HFFc6 (cell line): Measurements from ENCODE around the gene DZIP1L. TPM values are rescaled to one million over a fixed set of nuclear protein-coding genes. Genes with fewer than 3 reads are reported as not detected.

Experiments
- DNase-seq: peaks from one replicate; pipeline ENCODE4 v3.0.0-alpha.2; 2018
- H3K27ac Mint-ChIP-seq: 2 replicates; pipeline ENCODE4 v1.8.0; 2020; ENCODE audit warnings: mild to moderate bottlenecking, mixed read lengths
- H3K27me3 Mint-ChIP-seq: 2 replicates; pipeline ENCODE4 v1.8.0; 2021; ENCODE audit warnings: mild to moderate bottlenecking, moderate library complexity, mixed read lengths; ENCODE audit not compliant: insufficient read depth
- H3K36me3 Mint-ChIP-seq: 2 replicates; pipeline ENCODE4 v1.8.0; 2021; ENCODE audit warnings: low read depth, mixed read lengths
- H3K4me1 Mint-ChIP-seq: 2 replicates; pipeline ENCODE4 v1.8.0; 2020; ENCODE audit warnings: low read depth, mixed read lengths
- H3K4me3 Mint-ChIP-seq: 2 replicates; pipeline ENCODE4 v1.8.0; 2020; ENCODE audit warnings: mild to moderate bottlenecking, moderate library complexity, mixed read lengths
- H3K9me3 Mint-ChIP-seq: 2 replicates; pipeline ENCODE4 v1.8.0; 2020; ENCODE audit warnings: mild to moderate bottlenecking, mixed read lengths
- total RNA-seq, 6 experiments: library from RNA; stranded (reverse); fragmentation: NEBNext Ultra II Directional; extraction: Animal tissue kit (Norgen Biotek cat#: 25700); gene quantifications; 2 replicates in 1 of 6; 3 replicates in 5 of 6; pipeline ENCODE4 v1.2.3, GENCODE V29; 2021
- TF ChIP-seq, protein P1 (sequence below): fragments of 200-600 bp; sonication (generic); IDR thresholded peaks from 2 replicates; pipeline ENCODE4 v1.5.0; 2021; ENCODE audit warnings: antibody characterized with exemption, mild to moderate bottlenecking

DZIP1L gene
- total RNA-seq, 6 experiments from 2014 or later, result 6.1 to 10.8 (median 8.8) TPM

DNA sequence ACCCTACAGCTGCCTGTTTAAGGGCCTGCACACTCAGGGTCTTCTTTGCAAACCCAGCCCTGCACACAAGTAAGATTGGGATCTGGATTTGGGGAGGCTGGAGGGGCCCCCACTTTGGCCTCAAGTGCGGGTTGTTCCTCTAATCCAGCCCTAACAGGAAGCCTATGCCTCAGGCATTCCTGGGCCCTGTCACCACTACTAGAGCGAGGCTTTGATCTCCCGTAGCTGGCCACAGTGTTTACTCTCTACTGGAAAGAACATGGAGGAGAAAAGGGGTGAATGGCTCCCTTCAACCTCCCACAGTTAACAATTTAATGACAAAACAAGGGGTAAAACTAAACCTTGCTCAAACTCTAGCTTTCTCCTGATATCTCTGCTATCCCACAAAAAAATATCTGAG is 48.4 kb downstream of the DZIP1L start:
- H3K27ac Mint-ChIP-seq, result no peak overlapping the region
- no peaks in the 10 kb centered on the region; the same call in 1 of the 2 replicates for H3K27me3 Mint-ChIP-seq
- peaks cover 28% of the 10 kb centered on the region; the same call in 1 of the 2 replicates for H3K36me3 Mint-ChIP-seq
- TF ChIP-seq, protein P1, sequence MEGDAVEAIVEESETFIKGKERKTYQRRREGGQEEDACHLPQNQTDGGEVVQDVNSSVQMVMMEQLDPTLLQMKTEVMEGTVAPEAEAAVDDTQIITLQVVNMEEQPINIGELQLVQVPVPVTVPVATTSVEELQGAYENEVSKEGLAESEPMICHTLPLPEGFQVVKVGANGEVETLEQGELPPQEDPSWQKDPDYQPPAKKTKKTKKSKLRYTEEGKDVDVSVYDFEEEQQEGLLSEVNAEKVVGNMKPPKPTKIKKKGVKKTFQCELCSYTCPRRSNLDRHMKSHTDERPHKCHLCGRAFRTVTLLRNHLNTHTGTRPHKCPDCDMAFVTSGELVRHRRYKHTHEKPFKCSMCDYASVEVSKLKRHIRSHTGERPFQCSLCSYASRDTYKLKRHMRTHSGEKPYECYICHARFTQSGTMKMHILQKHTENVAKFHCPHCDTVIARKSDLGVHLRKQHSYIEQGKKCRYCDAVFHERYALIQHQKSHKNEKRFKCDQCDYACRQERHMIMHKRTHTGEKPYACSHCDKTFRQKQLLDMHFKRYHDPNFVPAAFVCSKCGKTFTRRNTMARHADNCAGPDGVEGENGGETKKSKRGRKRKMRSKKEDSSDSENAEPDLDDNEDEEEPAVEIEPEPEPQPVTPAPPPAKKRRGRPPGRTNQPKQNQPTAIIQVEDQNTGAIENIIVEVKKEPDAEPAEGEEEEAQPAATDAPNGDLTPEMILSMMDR, result no peak
- peaks cover 25% of the 10 kb centered on the region for H3K4me1 Mint-ChIP-seq
- H3K4me3 Mint-ChIP-seq, result no peak overlapping the region
- DNase-seq, result no peak
- H3K9me3 Mint-ChIP-seq, result no peaks in the 10 kb centered on the region

DNA sequence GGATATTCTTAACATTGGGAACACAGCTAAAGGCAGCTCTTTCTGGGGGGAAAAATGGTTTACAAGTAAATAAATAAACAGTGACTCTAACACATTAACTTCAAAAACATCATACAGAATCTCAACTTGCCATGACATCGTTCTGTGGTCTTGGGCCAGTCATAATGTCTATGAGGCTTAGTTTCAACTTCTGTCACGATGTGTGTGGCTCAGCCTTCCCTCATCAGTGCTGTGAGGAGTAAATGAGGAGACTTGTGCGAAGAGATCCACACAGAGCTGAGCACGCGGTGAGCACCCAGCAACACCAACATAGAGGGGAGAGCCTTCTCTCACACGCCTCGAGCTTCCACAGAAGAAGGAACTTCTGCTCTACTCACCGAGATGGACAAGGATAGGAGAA is 49.0 kb downstream of the DZIP1L start:
- TF ChIP-seq, protein P1, result no peak
- no peak overlapping the region for H3K27ac Mint-ChIP-seq
- peaks cover 31% of the 10 kb centered on the region for H3K4me1 Mint-ChIP-seq
- H3K9me3 Mint-ChIP-seq, result no peaks in the 10 kb centered on the region
- H3K36me3 Mint-ChIP-seq, result peaks cover 33% of the 10 kb centered on the region; the same call in 1 of the 2 replicates
- H3K27me3 Mint-ChIP-seq, result no peaks in the 10 kb centered on the region; the same call in 1 of the 2 replicates
- DNase-seq, result no peak
- no peak overlapping the region for H3K4me3 Mint-ChIP-seq

DNA sequence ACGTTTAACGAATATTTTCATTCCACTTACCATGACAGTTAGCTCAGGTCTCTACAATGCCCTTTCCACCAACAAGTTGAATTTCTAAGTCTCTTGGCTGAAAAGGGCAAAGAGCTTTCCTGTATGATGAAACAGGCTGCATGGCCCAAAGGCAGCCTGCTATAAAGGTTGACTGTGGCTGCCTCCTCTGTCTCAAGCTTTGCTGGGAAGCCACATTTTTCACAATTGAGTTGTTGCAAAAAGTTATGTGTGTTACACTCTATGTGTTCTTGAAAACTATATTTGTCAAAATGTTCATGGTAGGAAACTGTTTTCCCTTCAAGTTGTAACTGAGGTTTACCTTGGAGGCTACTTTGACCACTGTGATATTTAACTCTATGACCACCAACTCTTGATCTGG is 49.5 kb downstream of the DZIP1L start:
- H3K36me3 Mint-ChIP-seq, result peaks cover 37% of the 10 kb centered on the region; the same call in 1 of the 2 replicates
- no peak overlapping the region for H3K4me3 Mint-ChIP-seq
- H3K4me1 Mint-ChIP-seq, result peaks cover 35% of the 10 kb centered on the region
- no peak overlapping the region for H3K27ac Mint-ChIP-seq
- H3K27me3 Mint-ChIP-seq, result no peaks in the 10 kb centered on the region; the same call in 1 of the 2 replicates
- no peak for DNase-seq
- no peaks in the 10 kb centered on the region for H3K9me3 Mint-ChIP-seq
- TF ChIP-seq, protein P1, result no peak

DNA sequence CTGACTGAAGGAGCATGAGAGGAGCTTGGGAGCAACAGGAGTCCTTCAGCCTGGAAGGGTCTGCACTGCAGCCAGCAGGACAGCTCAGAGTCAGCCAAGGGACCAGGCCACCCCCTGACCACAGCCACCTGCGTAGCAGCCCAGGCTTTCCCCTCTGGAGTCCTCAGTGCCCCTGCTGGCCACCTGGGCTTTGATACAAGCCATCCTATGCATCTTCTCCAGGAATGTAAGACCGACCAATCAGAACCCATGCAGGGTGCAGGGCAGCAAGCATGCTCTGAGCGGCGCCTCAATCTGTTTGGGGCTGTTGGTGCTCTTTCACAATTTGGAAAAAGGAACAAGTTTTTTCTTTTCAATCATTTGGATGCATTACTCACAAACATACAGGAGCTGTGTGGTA is 52.0 kb downstream of the DZIP1L start:
- Mint-ChIP-seq H3K4me1 (peaks cover 30% of the 10 kb centered on the region), H3K4me3 (no peak overlapping the region), H3K36me3 (peaks cover 37% of the 10 kb centered on the region; the same call in 1 of the 2 replicates), H3K27ac (0 out of 2 replicates have a peak overlapping the region, but pooled peaks have one; percentile 69), H3K27me3 (no peaks in the 10 kb centered on the region), H3K9me3 (no peaks in the 10 kb centered on the region)
- DNase-seq, result no peak
- TF ChIP-seq, protein P1, result no peak

DNA sequence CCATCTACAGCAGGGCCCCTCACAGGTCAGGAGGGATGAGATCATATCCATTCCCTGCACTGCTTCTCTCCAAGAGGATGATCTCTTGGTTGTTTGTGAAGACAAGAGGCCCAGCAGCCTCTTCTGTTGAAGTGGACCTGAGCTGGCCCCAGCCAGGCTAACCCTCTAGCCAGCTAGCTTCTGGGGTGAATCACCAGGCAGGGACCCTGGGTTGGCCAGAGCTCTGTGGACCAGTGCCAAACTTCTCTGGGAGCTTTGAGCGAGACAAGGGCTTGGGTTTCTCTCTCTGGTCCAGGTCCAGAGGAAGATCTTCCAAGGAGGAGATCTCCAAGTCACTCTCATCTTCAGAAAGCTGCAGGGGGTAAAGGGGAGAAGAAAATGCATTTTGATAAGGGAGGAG is 52.8 kb downstream of the DZIP1L start:
- Mint-ChIP-seq H3K36me3 (peaks cover 37% of the 10 kb centered on the region; the same call in 1 of the 2 replicates), H3K27ac (peak overlapping the region; percentile 69), H3K9me3 (no peaks in the 10 kb centered on the region), H3K4me1 (peaks cover 30% of the 10 kb centered on the region), H3K27me3 (no peaks in the 10 kb centered on the region), H3K4me3 (no peak overlapping the region)
- TF ChIP-seq, protein P1, result no peak
- peak; percentile 74 for DNase-seq
